ENCODE data around the gene SLC25A1.
"Not testable (repeated sequence)": the region's sequence is repeated elsewhere in the genome, so short reads cannot be mapped to it uniquely, and the experiment has no call there.

Gene SLC25A1

DNA sequence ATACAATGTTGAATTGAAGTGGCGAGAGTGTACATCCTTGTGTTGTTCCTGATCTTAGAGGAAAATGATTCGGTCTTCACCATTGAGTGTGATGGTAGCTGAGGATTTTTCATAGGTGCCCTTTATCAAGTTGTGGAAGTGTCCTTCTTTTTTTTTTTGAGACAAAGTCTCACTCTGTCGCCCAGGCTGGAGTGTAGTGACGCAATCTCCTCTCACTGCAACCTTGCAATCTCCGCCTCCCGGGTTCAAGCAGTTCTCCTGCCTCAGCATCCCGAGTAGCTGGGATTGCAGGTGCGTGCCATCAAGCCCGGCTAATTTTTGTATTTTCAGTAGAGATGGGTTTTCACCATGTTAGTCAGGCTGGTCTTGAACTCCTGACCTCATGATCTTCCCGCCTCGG lies 19.9 kb downstream of the SLC25A1 start:
- DNase-seq, result not testable (repeated sequence)

DNA sequence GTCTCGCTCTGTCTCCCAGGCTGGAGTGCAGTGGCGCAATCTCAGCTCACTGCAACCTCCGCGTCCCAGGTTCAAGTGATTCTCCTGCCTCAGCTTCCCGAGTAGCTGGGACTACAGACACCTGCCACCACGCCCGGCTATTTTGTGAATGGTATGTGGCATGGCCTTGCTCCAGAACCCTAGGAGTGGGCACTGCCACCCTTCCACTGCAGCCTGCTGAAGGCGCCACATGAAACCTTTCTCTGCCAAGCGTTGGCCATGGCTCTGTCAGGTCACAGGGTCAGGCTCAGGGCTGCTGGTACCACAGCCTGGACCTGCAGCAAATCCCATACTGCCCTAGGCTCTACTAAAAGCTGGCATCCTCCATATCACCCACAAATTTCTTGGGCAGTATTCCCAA lies 22.4 kb downstream of the SLC25A1 start:
- not testable (repeated sequence) for DNase-seq

DNA sequence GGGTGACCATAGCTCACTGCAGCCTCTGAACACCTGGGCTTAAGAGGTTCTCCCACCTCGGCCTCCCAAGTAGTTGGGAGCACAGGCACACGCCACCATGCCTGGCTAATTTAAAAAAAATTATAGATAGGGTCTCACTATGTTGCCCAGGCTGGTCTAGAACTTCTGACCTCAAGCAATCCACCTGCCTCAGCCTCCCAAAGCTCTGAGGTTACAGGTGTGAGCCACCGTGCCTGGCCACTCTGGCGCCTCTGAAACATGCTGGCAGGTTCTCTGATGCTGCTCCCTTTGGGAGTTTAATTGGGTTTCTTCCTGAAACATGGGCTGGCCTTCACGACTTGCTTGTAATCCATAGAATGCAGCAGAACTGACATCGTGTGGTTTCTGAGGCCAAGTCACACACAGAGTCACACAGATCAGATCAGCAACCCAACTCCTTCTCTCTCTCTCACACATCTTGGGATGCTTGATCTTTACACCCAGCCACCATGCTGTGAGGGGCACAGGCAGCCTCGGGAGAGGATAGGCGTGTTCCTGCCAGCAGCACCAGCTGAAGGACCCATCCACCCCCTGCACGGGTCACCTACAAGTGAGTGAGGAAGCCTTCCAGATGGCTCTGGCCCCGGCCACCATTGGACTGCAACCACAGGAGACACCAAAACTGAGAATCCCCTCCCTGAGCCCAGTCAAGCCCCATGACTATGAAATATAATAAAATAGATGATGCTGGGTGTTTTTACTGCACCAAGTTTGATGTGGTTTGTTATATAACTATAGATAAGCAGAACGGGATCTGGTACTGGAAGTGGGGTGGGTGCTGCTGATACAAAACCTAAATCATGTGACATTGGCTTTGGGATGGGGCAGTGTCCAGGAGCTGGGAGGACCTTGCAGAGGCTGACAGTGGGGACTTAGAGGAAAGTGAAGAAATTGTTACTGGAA lies 25.3 kb downstream of the SLC25A1 start:
- no peak for DNase-seq

DNA sequence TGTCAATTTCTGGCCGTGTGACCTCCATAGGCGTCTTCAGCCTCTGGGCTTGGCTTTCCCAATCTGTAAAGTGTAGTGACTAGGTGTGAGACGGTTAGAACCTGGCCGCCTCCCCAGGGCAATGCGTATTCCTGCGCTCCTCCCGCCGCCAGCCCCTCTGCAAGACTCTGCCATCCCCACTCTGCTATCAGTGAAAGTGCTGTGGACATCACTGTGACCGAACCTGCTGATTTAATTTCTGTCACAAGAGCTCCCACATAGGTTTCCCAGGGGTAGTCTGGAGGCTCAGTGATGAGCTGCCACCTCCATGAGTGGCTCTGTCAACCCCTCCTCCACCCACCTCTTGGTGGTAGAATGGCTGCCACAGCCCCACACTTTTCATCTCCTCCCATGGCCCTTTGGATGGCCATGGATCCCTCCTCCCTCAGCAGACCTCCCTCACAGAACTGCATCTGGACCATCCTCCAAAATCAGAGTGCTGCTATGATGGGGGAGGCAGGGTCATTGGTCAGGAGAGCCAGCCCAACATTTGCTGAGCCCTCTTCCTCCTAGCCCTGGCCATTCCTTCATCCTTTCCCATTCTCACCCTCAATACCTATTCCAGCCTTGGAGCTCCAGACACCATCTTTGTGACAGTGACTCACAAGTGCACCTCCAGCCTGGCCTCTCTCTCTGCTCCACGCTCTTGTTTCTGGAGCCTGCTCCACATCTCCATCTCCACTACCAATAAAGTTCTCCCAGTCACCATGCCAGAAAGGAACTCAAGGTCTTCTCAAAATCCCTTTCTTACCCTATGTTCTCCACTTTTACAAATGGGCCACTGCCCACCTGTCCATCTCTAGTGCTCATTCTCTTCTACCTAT lies 27.0 kb downstream of the SLC25A1 start:
- no peak for DNase-seq

DNA sequence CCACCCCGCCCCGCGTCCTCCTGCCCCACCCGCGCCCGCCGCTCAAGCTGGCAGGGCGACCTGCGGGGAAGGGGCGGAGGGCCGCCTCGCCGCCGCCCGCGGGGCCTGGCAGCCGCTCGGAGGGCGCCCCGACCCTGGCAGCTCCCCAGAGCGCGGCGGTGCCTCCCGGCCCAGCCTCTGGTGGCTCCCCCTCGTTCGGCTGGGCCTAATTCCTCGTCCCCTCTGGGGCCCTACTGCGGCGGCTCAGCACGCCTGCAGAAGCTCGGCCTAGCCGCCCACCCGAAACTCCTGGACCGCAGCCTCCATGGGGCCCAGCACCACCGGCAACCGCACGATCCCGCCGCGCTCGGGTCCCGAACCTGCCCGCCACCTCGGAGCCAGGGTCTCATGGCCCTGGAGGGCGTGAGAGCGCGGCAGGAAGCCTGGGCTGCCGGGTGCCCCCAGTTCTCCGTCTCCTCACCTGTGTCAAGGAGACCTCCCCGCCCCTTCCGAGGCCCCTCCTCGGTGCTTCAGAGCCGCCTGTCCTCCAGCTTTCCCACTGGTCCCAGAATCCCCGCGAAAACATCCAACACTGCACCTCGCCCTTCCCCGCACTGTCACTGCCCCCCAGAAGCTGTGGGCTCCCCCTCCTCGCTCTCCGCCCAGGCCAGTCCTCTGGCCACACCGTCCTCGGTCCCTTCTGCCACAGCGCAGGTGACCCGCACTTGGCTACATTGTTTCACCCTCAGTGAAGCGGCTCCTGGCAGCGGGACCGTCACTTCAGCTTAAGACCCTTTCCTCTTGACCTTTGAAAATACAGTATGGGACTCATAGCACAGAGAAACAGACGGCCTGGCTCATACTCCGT lies 27.8 kb downstream of the SLC25A1 start:
- no peak for DNase-seq

DNA sequence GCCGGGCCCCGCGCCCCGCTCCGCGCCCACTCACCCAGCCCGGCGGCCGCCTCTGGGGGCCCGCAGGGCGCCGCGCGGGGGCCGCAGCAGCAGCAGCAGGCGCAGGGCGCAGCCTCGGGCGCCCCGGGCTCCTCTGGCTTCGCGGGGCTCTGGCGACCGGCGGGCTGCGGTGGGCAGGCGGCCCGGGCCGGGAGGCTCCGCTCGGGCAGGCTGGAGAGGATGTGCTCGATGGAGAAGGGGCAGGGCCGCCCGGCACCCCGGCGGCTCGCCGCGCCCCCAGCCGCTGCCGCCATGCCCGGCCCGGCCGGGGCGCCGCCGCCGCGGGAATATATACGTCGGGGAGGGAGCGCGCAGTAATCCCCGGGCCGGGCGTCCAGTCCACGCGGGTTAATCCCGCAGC lies 28.5 kb downstream of the SLC25A1 start, which contains the start of gene GSC2:
Gene GSC2, minus strand, starts transcription at position 302 of the 400 bp plus-strand sequence. Its CDS starts 9 bp downstream, at position 293.
- DNase-seq, result no peak

DNA sequence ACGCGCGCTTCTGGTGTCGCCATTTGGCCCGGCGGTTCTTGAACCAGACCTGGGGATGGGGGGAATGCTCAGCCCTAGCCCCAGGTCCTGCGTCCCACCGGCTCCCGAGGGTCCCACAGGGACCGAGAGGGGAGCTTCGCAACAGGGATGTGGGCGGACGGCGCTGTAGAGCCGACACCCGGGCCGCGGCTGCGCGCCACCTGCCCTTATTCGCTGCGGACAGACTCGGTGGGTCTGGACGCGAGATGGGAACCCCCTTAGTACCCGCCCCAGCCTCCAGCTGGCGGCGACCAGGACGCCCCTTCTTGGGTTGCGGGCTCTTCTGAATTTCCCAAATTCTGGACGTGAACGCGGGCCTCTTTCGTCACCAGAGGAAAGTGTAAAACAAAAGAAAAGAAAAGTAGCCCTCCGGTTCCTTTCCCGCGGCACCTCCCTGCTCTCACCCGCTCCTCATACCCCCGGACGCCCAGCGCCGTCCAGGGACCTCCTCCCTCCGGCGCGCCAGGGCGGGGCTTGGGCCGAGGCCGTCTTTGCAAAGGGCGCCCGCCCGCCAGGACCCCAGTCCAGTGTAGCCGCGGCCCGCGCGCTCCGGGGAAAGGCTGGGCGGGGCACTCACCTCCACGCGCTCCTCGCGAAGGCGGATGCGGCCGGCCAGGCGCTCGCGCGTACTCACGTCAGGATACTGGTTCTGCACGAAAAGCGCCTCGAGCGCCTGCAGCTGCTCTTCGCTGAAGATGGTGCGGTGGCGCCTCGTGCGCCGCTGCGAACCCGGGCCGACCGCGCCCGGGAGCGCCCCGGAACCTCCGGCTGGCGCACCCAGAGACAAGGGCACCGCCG lies 29.3 kb downstream of the SLC25A1 start:
- no peak for DNase-seq

DNA sequence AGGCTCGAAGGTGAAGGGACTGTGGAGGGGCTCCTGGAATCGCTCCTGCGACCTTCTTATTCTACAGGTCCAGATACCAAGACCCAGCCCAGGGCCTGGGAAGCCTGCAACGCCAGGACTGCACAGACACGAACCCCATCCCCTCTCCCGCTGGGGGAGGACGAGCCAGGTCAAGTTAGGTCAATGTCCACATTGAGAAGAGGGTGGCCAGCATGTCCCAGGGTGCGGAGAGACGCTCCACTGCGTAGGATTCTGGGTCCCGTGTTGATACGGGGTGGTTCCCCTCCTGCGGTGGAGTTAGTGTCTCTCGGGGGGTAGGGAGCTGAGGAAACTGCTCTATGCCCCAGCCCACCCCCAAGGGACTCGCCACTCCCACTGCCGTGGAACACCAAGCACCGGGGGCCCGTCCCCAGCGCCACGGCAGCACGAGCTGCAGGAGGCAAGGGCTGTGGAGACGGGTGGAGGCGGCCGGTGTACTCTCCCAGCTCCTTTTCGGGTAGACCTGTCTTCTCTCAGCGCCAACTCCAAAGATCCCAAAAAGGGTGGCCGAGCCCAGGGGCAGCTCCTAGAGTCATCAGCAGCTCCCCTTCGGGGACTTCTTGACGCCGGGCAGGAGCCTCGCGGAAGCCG lies 30.0 kb downstream of the SLC25A1 start:
- no peak for DNase-seq

DNA sequence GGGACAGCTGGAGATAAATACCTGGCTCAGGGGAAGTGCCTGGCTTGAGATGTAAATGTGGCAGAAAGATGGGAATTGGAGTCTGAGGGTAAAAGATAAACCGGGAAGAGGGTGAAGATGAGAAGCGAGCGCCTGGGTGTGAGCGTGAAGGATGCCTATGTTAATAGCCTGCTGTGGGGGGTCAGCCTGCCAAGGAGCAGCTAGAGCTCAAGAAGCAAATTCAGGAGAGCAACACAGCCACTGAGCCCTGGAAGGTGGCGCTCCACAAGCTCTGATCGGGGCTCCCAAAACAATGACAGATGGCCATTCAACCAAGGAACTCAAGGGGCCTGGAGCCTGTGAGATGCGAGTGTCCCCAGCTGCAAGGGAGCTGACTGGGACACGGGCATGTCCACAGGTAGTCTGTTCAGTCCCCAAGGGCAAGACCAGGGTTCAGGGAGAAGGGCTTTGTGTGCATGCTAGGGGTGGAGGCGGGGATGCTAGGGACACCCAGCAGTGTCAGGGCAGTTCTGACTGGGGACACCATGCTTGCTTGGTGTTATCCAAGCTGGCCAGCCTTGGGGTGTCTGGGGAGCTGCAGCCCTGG lies 31.2 kb downstream of the SLC25A1 start:
- no peak for DNase-seq

DNA sequence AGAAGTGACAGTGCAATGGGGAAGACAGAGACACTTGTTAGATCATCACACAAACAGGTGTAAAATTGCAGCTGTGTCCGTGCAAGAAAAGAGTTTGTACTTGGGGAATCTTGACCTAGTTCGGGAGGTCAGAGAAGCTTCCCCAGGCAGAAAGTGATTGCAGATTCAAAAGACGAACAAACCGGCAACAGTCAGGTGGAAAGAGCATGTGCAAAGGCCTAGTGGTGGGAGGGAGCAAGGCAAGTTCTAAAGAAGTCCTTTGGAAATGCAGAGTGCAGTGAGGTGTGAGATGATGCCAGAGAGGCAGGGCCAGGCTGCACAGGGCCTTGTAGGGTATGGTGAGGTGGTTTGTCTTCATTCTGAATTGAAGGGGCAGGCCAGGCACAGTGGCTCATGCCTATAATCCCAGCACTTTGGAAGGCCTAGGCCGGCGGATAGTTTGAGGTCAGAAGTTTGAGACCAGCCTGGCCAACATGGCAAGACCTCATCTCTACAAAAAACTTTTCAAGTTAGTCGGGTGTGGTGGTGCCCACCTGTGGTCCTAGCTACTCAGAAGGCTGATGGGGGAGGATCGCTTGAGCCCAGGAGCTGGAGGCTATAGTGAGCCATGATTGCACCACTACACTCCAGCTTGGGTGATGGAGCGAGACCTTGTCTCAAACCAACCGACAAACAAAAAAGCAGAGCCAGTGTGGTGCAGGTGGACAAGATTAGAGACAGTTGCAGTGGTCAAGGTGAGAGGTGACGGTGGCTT lies 32.1 kb downstream of the SLC25A1 start:
- DNase-seq, result no peak

DNA sequence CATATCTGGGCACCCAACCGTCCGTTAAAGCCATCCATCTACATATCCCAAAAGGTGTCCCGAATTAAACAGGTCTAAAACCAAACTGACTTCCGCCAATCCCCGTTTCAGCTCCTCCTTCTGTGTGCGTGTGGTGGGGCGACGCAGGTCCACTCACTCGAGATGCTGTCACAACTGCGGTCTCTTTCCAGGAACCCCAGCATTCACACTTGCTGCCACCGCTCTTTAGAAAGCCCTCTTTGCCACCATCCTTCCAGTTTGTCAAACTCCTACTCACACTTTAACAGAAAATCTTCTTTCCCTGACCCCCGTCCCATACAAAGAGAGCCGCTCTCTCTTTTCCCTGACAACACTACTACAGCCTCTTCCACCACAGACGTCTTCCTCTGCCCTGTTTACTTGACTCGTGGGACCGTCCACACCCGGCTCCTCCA lies 34.6 kb downstream of the SLC25A1 start:
- no peak for DNase-seq

DNA sequence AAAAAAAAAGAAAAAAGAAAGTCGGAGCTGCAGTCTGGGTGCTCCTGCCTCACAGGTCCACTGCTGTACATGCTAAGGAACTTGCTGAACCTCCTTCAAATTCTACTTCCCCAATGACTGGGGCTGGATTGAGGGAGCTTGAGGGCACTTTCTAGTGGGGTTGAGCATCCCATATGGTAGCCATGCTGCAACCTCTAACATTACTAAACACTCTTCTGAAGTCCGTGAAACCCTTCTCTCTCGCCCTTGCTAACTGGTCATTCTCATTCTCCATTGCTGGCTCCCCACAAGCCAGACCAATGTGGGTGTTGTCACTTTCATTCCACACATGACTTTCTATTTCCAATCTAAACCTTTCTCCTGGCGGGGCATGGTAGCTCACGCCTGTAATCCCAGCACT lies 35.3 kb downstream of the SLC25A1 start:
- no peak for DNase-seq

DNA sequence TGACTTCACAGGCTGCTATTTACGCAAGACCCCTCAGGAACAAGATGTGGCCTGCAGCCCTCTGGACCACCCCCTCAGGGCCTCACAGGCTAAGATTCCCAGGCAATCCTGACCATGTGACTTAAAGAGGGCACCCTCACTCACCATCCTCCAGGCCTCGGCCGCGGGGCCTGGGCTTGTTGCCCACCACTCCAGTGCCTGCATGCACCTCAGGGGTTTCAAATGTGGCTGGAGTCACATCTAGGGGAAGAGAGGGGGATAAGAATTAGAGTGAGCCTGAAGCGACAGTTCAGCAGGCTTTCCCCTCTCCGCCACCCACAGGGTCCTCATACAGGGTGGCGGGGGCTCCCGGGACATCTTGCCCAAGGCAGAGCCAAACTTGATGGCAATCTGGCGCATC lies 36.1 kb downstream of the SLC25A1 start:
- no peak for DNase-seq

DNA sequence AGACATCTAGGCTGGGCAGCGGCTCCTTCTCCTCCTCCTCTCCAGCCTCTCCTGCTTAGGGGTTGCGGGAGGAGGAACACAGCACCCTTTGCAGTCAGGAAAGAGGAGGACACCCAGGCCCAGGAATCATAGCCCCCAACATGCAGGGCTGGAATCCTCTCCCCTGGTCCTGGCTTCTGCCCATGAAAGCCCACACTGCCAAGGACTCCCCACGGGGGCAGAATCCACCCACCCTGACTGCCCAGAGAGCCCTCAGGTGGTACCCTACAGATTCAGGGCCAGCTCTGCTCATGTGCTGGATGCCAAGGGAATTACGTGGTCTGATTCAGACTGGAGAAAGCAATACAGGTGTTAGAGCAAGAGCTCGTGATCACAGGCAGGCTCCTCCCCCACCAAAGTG lies 38.6 kb downstream of the SLC25A1 start:
- DNase-seq, result no peak

DNA sequence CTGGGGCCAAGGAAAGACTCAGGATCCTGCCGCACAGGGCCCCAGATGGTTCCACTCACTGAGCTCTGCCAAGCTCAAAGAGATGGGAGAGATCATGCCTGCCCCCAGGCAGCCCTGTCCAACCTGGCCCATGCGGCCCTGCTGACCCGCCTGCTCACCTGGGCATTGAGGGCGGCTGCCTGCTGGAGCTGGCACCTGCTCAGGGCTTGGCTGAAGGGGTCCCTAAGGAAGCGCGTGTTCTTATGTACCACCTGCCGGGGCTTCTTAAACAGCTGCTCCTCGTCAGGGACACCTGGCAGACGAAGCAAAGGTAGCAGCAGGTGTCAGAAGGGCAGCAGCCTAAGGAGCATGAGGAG lies 39.6 kb downstream of the SLC25A1 start:
- no peak for DNase-seq

DNA sequence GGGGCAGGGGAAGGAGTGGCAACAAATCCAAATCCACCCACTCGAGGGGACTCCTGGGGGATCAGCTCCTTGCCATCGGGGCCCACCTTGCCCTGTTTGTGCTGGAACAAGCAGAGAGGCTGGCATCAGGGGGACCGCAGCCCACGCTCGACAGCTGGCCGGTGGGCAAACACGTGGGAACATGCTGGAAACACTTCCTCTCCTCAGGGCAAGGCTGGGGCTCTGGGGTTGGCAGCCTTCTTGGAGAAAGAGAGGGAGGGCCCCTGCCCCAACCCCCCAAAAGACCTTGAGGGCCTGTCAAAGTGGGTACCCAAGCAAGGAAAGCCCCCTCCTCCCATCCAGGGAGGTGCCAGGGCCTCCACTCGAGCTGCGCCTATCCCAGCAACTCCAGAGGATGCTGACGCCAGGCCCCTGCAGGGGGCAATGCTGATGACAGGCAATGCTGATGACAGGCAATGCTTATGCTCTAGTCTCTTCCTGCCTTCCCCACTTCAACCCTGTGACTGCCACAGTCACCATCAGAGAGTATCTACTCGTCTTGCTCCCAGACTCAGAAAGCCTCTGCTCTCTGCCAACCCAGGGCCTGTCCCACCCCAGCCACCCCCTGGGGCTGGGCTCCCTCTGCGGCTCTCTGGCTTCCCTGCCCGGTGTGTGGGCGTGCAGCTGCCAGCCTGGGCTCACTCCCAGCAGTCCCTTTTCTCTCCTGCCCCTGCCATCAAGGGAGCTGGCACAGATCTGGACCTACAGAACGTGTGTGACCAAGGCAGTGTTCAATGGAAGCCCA lies 40.1 kb downstream of the SLC25A1 start:
- DNase-seq, result no peak

DNA sequence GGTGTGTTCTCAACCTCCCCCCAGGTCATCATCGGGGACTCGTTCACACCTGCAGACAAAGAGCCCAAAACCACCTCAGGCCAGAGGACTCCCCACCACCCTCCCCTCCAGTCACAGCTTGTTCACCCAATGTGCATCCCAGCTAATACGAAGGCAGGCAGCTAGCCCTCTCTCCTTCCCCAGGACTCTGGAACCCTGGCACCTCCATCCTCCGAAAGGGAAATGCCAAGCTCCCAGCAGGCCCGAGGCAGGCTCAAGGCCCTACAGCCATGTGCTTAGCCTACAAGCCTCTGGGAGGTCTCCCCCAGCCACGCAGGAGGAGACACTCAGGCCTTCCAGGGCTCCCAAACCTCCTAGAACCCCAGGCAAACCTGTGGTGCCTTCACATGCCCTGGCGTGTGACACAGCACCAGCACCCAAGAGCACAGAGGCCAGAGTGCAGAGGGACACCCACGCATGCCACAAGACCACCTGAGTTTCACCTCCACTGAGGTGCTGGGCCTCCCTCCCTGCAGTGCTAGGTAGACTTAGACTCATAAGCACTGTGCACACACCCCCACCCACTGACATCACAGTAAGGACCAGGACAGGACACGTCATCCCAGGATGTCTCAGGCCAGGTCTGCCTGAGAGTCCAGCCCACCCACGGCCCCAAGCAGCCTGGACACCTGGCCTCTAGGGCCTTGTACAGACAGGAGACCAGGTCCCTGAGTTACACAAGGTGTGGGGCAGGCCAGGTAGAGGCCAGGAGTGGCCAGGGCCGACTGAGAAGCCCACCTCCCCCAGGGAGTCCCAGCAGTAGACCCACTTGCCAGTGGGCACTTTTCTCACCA lies 40.9 kb downstream of the SLC25A1 start:
- DNase-seq, result no peak

DNA sequence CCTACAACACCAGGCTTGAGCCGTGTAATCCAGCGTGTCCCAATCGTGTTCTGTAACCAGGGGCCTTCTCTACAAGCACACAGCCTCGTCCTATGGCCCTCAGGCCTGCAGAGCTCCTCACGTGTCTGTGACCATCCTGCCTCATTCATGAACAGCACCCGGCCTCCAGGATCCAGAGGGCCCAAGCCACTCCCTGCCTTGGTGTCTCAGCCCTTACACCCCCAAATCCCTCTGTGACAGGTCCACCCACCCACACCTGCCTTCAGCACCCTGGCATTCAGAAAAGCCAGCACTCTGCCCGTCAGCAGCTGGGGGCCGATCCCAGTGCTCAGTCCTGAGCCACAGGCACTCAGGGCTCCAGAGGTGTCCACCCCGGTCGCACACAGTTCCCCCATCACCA lies 41.6 kb downstream of the SLC25A1 start:
- no peak for DNase-seq

Measured in NCI-H226 (cell line).